Activated T-cell treated with anti-CD3 and anti-CD28 coated beads, Interleukin-2, amount 50 U/mL, for 4 hours (primary cell): Measurements from ENCODE around the gene TTLL12. TPM values are rescaled to one million over a fixed set of nuclear protein-coding genes. Genes with fewer than 3 reads are reported as not detected.
"Not testable (repeated sequence)": the region's sequence is repeated elsewhere in the genome, so short reads cannot be mapped to it uniquely, and the experiment has no call there.

Source experiments
- ATAC-seq, 2 donors: fragments of 200-7000 bp; cut with Tn5 transposase; one replicate each; pipeline ENCODE4 v1.10.0; 2021
- DNase-seq: peaks from one replicate; pipeline ENCODE4 v3.0.0-alpha.2; 2020
- H3K27me3 Mint-ChIP-seq: one replicate; pipeline ENCODE4 v1.8.0; 2021; ENCODE audit warnings: low read depth, mixed read lengths
- H3K36me3 Mint-ChIP-seq: one replicate; pipeline ENCODE4 v1.8.0; 2022; ENCODE audit warnings: mixed read lengths; ENCODE audit not compliant: insufficient read depth
- H3K4me1 Mint-ChIP-seq: one replicate; pipeline ENCODE4 v1.8.0; 2021; ENCODE audit warnings: low read depth, mixed read lengths
- H3K4me3 Mint-ChIP-seq: one replicate; pipeline ENCODE4 v1.8.0; 2021; ENCODE audit warnings: mild to moderate bottlenecking, moderate library complexity, mixed read lengths
- H3K9me3 Mint-ChIP-seq: one replicate; pipeline ENCODE4 v1.8.0; 2021; ENCODE audit warnings: mixed read lengths
- total RNA-seq, 3 donors: library from RNA; stranded (reverse); gene quantifications; one replicate each; pipeline ENCODE4 v1.2.1, GENCODE V29; 2021

The TTLL12 gene
- total RNA-seq, 3 donors from 2014 or later: 126 to 188 (median 163) TPM

DNA sequence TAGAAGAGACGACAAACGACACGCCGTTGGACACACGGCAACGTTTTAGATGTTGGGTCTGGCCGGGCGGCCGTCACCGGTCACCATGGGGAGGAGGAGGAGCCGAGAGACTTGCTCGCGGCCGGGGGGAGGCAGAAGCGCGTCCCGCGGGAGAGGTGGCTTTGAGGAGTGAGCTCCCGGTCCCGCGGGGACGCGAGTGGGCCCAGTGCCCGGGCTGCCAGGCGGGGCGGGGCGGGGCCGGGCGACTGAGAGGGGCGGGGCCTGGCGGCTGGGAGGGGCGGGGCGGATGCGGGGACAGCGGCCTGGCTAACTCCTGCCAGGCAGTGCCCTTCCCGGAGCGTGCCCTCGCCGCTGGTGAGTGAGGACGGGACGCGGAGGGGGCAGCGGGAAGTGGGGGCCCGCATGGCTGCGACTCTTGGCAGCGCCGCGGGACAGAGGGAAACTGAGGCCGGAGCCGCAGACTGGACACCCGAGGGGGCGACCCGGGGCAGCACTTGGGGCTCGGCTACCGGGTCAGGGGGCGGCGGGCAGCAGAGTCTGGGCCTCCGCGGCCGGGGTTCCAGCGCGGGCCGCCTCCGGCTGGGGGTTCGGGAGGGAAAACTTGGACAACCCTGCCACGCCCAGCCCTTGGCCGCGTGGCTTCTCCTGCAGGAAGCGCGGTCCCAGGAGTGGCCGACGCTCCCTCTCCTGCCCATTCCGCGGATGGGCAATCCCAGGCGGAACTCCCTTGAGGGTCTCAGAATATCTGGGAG is 35.5 kb downstream of the TTLL12 start, which contains the start of gene TSPO:
TSS of gene TSPO (plus strand) at position 309 of the 752 bp plus-strand sequence. CDS start 7,680 bp downstream, outside the sequence.
- no peaks in the 10 kb centered on the region for H3K36me3 Mint-ChIP-seq
- peak; percentile 69 to 74 for ATAC-seq
- no peaks in the 10 kb centered on the region for H3K27me3 Mint-ChIP-seq
- peak; percentile 52 for DNase-seq
- peak within 1 kb of the TSS; percentile 80 for H3K4me3 Mint-ChIP-seq
- no peaks in the 10 kb centered on the region for H3K9me3 Mint-ChIP-seq
- H3K4me1 Mint-ChIP-seq: peaks cover 25% of the 10 kb centered on the region

DNA sequence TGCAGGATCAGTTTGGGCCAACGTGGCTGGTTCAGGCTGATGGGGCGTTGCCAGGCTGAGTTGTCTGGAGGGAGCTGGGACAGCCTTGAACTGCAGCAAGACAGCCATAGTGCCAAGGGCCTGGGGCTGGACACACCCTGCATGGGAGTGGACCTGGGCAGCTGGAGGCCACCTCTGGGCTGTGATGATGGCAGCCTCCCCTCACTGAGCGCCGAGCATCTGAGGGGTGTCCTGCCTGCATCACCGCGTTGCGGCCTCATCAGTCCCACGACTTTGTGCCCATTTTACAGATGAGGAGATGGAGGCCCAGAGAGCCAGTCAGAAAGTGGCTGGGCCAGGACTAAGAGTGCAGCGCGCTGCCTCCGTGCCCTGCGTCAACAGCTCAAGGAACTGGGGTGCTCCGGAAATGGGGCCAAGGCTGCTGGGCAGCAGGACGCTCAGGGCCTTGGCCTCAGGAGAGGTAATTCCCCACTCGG is 36.2 kb downstream of the TTLL12 start:
- Mint-ChIP-seq H3K36me3 (no peaks in the 10 kb centered on the region), H3K27me3 (no peaks in the 10 kb centered on the region), H3K4me3 (peak overlapping the region; percentile 80), H3K9me3 (no peaks in the 10 kb centered on the region), H3K4me1 (peaks cover 23% of the 10 kb centered on the region)
- no peak for DNase-seq
- no peak for ATAC-seq

DNA sequence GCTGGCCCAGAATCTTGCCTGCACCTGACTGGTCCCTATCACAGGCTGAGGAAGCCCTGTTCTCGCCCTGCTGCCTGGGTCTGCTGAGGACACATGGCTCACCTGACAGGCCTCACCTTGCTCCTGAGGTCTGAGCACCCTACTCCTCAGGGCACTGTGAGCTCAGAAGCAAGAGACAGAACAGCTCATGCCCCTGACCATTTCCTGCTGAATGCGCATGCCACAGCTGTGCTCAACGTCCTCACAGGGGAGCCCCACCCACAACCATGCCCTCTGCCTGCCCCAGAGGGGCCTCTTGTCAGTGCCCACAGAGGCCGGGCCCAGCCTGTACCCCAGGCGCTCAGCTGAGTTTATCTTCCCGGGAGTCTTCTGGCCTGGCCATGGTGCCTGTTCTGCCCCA is 38.4 kb downstream of the TTLL12 start:
- Mint-ChIP-seq H3K36me3 (no peaks in the 10 kb centered on the region), H3K27me3 (no peaks in the 10 kb centered on the region), H3K4me3 (no peak overlapping the region), H3K4me1 (peaks cover 24% of the 10 kb centered on the region), H3K9me3 (no peaks in the 10 kb centered on the region)
- ATAC-seq (no peak), DNase-seq (no peak)

DNA sequence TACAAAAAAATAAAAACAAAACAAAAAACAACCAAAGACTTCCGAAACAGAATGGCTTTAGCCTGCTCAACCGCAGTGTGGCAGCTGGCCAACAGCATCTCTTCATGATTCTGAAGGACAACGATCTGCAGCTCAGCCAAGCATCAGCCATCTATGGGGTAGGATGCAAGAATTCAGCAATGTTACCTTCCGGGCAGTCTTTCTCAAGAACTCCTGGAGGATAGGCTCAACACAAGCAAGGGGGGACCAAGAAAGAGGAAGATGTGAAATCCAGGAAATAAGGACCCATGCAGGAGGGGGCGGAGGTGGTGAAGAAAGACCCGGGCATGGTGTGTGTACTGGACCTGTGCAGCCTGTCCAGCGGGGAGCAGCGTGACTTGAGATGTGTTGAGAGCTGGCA is 39.1 kb downstream of the TTLL12 start:
- Mint-ChIP-seq H3K27me3 (no peaks in the 10 kb centered on the region), H3K36me3 (no peaks in the 10 kb centered on the region), H3K9me3 (no peaks in the 10 kb centered on the region), H3K4me3 (no peak overlapping the region), H3K4me1 (peaks cover 24% of the 10 kb centered on the region)
- DNase-seq (no peak), ATAC-seq (no peak)

DNA sequence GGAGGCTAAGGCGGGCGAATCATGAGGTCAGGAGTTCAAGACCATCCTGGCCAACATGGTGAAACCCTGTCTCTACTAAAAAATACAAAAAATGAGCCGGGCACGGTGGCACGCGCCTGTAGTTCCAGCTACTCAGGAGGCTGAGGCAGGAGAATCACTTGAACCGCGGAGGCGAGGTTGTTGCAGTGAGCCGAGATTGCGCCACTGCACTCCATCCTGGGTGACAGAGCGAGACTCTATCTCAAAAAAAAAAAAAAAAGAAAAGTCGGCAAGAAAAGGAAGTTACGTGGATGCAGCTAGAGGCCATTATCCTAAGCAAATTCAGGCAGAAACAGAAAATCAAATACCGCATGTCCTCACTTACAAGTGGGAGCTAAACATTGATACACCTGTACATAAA is 40.6 kb downstream of the TTLL12 start:
- not testable (repeated sequence) for H3K27me3 Mint-ChIP-seq, H3K36me3 Mint-ChIP-seq, ATAC-seq, DNase-seq, H3K4me3 Mint-ChIP-seq, H3K9me3 Mint-ChIP-seq
- H3K4me1 Mint-ChIP-seq: peaks cover 26% of the 10 kb centered on the region

DNA sequence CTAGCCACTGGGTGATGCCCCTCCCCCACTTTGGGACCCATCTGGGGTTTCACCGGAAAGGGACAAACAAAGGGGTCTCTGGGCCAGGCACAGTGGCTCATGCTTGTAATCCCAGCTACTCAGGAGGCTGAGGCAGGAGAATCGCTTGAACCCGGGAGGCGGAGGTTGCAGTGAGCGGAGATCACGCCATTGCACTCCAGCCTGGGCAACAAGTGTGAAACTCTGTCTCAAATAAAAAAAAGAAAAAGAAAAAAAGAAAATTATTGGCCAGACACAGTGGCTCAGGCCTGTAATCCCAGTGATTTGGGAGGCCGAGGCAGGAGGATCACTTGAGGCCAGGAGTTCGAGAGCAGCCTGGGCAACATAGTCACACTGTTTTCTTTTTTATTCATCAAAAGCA is 41.6 kb downstream of the TTLL12 start:
- not testable (repeated sequence) for H3K4me3 Mint-ChIP-seq

DNA sequence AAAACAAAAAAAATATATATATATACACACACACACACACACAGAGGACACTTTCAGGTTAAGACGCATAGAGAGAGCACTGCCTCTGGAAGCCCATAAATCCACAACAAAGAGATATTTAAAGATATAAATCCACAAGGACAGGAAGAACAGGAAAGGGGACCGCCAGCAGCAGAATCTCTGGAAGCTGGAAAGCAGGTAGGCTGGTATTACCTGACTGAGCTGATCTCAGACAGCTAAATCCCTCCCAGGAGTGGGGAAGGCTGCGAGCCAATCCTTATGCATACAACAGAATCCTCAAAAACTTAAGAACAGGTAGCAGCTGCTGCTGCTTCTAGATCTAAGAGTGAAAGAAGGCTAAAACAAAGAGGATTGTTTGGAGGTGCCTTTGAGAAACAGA is 42.0 kb downstream of the TTLL12 start:
- ATAC-seq (no peak), DNase-seq (no peak)
- peaks cover 25% of the 10 kb centered on the region for H3K4me1 Mint-ChIP-seq
- no peaks in the 10 kb centered on the region for H3K9me3 Mint-ChIP-seq
- H3K4me3 Mint-ChIP-seq: peak overlapping the region; percentile 37
- H3K36me3 Mint-ChIP-seq: peaks cover 6% of the 10 kb centered on the region
- no peaks in the 10 kb centered on the region for H3K27me3 Mint-ChIP-seq

More for the DNA sequence above, 41.6 kb downstream of the TTLL12 start:
- DNase-seq, H3K36me3 Mint-ChIP-seq, ATAC-seq, H3K27me3 Mint-ChIP-seq, H3K9me3 Mint-ChIP-seq: not testable (repeated sequence)
- H3K4me1 Mint-ChIP-seq: peaks cover 23% of the 10 kb centered on the region

DNA sequence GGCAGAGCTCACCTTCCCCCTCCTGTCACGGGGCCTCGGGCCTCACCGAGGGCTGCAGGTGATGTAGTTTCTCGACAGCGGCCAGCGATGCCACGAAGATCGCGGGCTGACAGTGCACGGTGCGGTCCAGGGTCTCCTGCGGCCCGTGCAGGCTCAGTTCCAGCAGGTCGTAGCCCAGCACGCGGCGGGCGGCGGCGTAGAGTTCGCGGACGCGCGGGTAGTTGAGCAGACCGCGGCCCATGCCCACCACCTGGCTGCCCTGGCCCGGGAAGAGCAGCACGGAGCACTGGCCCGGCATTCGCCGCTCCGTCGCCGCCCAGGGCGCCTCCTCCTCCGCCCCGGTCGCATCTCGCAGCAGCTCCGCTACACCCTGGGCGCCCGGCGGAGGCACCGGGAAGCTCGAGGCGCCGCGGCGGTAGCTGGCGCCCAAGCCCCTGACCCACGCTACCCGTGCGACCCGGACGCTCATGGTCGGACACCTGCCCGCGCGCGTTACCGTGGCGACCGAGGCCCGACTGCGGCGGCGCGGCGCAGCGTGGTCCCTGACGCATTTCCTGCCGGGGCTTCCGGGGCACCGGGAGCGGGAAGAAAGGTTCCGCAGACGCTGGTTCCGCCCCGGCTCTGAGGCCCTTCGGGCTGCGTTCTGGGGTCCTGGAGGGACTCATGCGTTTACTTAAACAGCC is 43.9 kb downstream of the TTLL12 start, which contains the start of gene MCAT:
TSS of gene MCAT (minus strand) at position 519 of the 683 bp plus-strand sequence. CDS start at position 469, 50 bp downstream.
- Mint-ChIP-seq H3K4me1 (peaks cover 25% of the 10 kb centered on the region), H3K9me3 (no peaks in the 10 kb centered on the region), H3K36me3 (peaks cover 16% of the 10 kb centered on the region), H3K27me3 (no peaks in the 10 kb centered on the region), H3K4me3 (peak within 1 kb of the TSS; percentile 89)
- DNase-seq: peak; percentile 74
- ATAC-seq: peak; percentile 96 to 98

DNA sequence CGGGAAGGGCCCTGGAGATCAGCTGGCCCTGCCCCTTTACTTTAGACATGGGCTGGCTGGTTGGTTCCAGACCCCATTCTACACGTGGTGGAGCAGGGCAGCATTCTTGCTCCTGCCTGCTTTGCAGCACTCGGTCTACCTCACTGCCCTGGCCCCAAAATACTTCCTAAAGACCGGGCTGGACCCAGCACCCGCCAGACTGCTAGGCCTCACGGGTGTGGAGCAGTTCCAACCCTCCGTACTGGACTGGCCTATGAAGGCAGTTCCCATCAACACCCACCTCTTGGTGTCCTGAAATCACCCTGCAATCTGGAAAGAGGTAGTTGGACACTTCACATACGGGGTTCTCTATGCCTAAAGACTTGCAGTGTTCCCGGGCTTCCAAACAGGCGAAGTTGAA is 50.1 kb downstream of the TTLL12 start:
- Mint-ChIP-seq H3K4me3 (no peak overlapping the region), H3K4me1 (peaks cover 10% of the 10 kb centered on the region), H3K36me3 (peaks cover 35% of the 10 kb centered on the region), H3K9me3 (no peaks in the 10 kb centered on the region), H3K27me3 (no peaks in the 10 kb centered on the region)
- no peak for DNase-seq
- ATAC-seq: no peak

DNA sequence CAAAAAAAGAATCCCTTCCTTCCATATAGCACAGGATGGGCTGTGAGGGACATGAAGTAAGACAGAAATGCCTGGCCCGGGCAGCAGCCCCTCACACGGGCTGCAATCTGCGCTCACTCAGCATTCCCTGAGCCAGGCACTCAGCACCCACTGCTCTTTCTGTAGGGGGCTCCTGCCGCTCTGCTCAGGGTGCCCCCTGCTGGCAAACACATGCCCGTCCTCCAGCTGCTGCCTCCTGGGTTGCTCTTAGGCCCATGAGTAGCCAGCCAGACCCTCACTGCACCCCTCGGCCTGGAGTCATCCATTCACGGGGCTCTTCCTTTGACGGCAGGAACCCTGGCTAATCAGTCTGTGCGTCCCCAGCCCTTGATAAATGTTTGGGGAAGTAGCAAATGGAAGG is 50.7 kb downstream of the TTLL12 start:
- Mint-ChIP-seq H3K27me3 (no peaks in the 10 kb centered on the region), H3K36me3 (peaks cover 35% of the 10 kb centered on the region), H3K4me3 (no peak overlapping the region), H3K9me3 (no peaks in the 10 kb centered on the region), H3K4me1 (peaks cover 6% of the 10 kb centered on the region)
- ATAC-seq (peak; percentile 69 to 73), DNase-seq (peak; percentile 33)

DNA sequence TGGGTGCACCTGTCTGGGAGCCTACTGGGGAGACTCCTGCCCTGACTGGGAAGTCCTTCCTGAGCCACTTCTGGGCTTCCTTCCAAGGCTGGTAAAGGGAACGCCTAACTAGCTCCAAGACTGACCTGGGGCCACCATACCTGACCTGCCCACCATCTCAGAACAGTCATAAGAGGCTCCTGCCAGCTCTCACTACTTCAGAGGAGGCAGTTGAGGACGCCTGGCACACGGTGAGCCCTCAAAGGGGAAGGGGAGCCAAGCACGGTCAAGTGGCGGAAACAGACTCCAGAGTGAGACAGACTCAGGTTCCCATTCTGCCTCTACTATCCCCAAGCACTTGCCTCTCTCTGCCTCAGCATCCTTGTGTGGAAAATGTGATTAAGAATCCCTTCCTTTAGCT is 51.4 kb downstream of the TTLL12 start:
- Mint-ChIP-seq H3K9me3 (no peaks in the 10 kb centered on the region), H3K4me1 (peaks cover 2% of the 10 kb centered on the region), H3K4me3 (no peak overlapping the region), H3K36me3 (peaks cover 32% of the 10 kb centered on the region), H3K27me3 (no peaks in the 10 kb centered on the region)
- DNase-seq (no peak), ATAC-seq (no peak)

DNA sequence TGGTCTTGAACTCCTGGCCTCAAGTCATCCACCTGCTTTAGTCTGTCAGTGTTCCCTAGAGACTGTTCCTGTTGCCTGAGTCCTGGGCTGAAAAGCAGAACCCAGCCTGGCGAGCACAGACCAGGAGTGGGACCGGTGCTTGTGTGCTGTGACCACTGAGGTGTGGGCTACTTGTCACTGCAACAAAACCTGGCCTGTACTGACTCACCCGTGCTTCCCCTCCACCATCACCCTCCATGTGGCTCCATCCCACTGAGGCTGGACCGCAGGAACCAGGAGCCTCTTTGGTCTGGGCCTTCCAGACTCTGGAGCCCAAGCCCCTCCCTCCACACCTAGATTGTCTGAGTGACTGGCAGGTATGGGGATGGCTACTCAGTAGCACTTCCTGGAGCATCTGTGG is 52.4 kb downstream of the TTLL12 start:
- Mint-ChIP-seq H3K36me3 (peaks cover 28% of the 10 kb centered on the region), H3K27me3 (no peaks in the 10 kb centered on the region), H3K9me3 (no peaks in the 10 kb centered on the region), H3K4me1 (no peaks in the 10 kb centered on the region), H3K4me3 (no peak overlapping the region)
- ATAC-seq (no peak), DNase-seq (no peak)

DNA sequence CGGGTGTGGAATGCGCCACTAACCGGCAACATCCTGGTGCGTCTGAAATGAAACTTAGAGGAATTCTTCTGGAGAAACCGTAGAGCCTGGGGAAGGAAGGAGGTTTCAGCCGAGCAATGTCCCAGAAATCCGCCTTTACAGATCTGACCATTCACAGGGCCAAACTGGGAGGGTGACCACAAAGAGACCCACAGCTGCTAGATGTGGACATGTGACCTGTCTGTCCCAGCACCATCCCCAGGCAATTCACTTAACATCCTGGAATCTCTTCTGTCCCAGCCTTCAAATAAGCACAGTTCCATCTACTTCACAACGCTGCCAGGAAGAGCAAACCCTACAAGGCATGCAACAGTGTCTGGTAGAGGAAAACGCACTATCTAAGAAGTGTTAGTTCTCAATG is 53.5 kb downstream of the TTLL12 start:
- H3K27me3 Mint-ChIP-seq: no peaks in the 10 kb centered on the region
- DNase-seq (no peak), ATAC-seq (no peak)
- peaks cover 22% of the 10 kb centered on the region for H3K36me3 Mint-ChIP-seq
- no peaks in the 10 kb centered on the region for H3K9me3 Mint-ChIP-seq
- H3K4me3 Mint-ChIP-seq: no peak overlapping the region
- H3K4me1 Mint-ChIP-seq: peaks cover 2% of the 10 kb centered on the region

DNA sequence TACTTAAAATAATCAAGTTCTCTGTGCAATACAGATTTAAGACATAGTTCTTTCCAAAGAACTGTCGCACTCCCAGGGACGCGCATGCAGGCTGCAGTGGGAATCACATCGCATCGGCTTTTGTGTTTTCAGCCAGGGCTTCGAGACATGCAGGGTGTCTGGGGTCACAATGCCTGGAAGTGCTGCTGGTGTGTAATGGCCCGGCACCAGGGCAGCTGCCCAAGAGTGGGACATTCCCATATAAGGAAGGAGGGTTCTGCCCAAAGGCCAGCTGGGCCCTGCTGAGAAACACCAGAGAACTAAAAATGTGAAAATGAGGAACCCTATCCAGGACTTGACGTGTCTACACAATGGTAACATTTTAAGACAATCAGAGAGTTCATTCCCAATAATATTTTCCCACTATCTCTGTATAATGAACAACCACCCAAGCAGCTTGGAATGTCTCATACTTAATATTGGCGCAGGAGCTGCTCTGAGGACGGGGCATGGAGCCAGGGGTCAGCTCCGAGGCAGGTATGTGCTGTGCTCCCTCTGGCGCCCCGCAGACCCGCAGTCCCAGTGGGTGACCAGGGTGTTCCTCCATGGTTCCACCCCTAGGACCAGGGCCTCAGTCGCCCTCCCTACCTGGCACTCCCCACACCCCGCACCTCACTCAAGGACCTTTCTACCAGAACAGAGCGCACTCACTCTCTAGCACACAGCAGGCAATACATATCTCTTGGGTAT is 55.0 kb downstream of the TTLL12 start:
- ATAC-seq: no peak
- Mint-ChIP-seq H3K9me3 (no peaks in the 10 kb centered on the region), H3K4me1 (peaks cover 2% of the 10 kb centered on the region), H3K27me3 (no peaks in the 10 kb centered on the region), H3K36me3 (peaks cover 16% of the 10 kb centered on the region), H3K4me3 (no peak overlapping the region)
- no peak for DNase-seq
